Stimulated activated memory B cell treated with anti-CD40 and anti-IgM and Interleukin-4, amounts not matched to agents 10 μg/mL and 1 μg/mL and 100 μg/mL, for 72 hours (primary cell): ENCODE measurements around the gene TNS3.

Source experiments
- ATAC-seq: fragments of 150-1000 bp; cut with Tn5 transposase; 2 replicates; pipeline ENCODE4 v1.10.0; 2021
- H3K27ac Mint-ChIP-seq: one replicate; pipeline ENCODE4 v1.8.0; 2022; ENCODE audit warnings: mild to moderate bottlenecking, mixed read lengths
- H3K27me3 Mint-ChIP-seq: one replicate; pipeline ENCODE4 v1.8.0; 2022; ENCODE audit warnings: mixed read lengths
- H3K36me3 Mint-ChIP-seq: one replicate; pipeline ENCODE4 v1.8.0; 2022; ENCODE audit warnings: mixed read lengths
- H3K4me1 Mint-ChIP-seq: one replicate; pipeline ENCODE4 v1.8.0; 2022; ENCODE audit warnings: mixed read lengths
- H3K4me3 Mint-ChIP-seq: one replicate; pipeline ENCODE4 v1.8.0; 2022; ENCODE audit warnings: mild to moderate bottlenecking, moderate library complexity, mixed read lengths
- H3K9me3 Mint-ChIP-seq: one replicate; pipeline ENCODE4 v1.8.0; 2022; ENCODE audit warnings: mixed read lengths

Gene TNS3

GRCh38 chr7:47225387-47226131, 356.4 kb downstream of the TNS3 start:
- Mint-ChIP-seq H3K27ac (no peak overlapping the region), H3K4me1 (peaks cover 32% of the 10 kb centered on the region), H3K9me3 (peaks cover 3% of the 10 kb centered on the region), H3K36me3 (no peaks in the 10 kb centered on the region), H3K4me3 (no peak overlapping the region), H3K27me3 (peaks cover 41% of the 10 kb centered on the region)
- ATAC-seq, result peak; percentile 69
